Progenitor cell of endocrine pancreas (in vitro differentiated cells): ENCODE measurements around the gene CAV2. TPM values are rescaled to one million over a fixed set of nuclear protein-coding genes. Genes with fewer than 3 reads are reported as not detected.

Source experiments
- DNase-seq: peaks from one replicate; pipeline ENCODE4 v3.0.0; 2021; ENCODE audit warnings: low spot score; ENCODE audit not compliant: unreplicated experiment
- H3K27ac Mint-ChIP-seq: 2 replicates; pipeline ENCODE4 v1.8.0; 2021; ENCODE audit warnings: mild to moderate bottlenecking, moderate library complexity, mixed read lengths
- H3K27me3 Mint-ChIP-seq: 2 replicates; pipeline ENCODE4 v1.8.0; 2021; ENCODE audit warnings: mixed read lengths
- H3K36me3 Mint-ChIP-seq: 2 replicates; pipeline ENCODE4 v1.8.0; 2022; ENCODE audit warnings: mixed read lengths; ENCODE audit not compliant: insufficient read depth
- H3K4me1 Mint-ChIP-seq: 2 replicates; pipeline ENCODE4 v1.8.0; 2021; ENCODE audit warnings: low read depth, mixed read lengths
- H3K4me3 Mint-ChIP-seq: 2 replicates; pipeline ENCODE4 v1.8.0; 2021; ENCODE audit warnings: low read depth, mild to moderate bottlenecking, moderate library complexity, mixed read lengths
- H3K9me3 Mint-ChIP-seq: 2 replicates; pipeline ENCODE4 v1.8.0; 2021; ENCODE audit warnings: low read depth, mixed read lengths
- CTCF ChIP-seq: fragments of 200-600 bp; sonication (generic); IDR thresholded peaks from one replicate; pipeline ENCODE4 v1.5.0; 2021; ENCODE audit warnings: antibody characterized with exemption, mild to moderate bottlenecking; ENCODE audit not compliant: unreplicated experiment
- total RNA-seq: library from RNA; stranded (reverse); gene quantifications from 2 replicates; pipeline ENCODE4 v1.2.1, GENCODE V29; 2021

Gene CAV2
- total RNA-seq, 1 donor from 2014 or later = 9.4 TPM

- Mint-ChIP-seq H3K4me3 (no peak overlapping the region), H3K27me3 (peaks cover 55% of the 10 kb centered on the region), H3K27ac (no peak overlapping the region), H3K4me1 (peaks cover 15% of the 10 kb centered on the region), H3K9me3 (no peaks in the 10 kb centered on the region), H3K36me3 (no peaks in the 10 kb centered on the region)
- no peak for TF ChIP-seq CTCF
- no peak for DNase-seq
Measured at GRCh38 chr7:116528008-116528789, 28.7 kb downstream of the CAV2 start.

- TF ChIP-seq CTCF = no peak
- Mint-ChIP-seq H3K27ac (no peak overlapping the region), H3K4me3 (no peak overlapping the region), H3K36me3 (no peaks in the 10 kb centered on the region), H3K27me3 (peaks cover 45% of the 10 kb centered on the region), H3K4me1 (peaks cover 15% of the 10 kb centered on the region), H3K9me3 (no peaks in the 10 kb centered on the region)
- no peak for DNase-seq
Measured at GRCh38 chr7:116529250-116529649, 29.7 kb downstream of the CAV2 start.

DNA sequence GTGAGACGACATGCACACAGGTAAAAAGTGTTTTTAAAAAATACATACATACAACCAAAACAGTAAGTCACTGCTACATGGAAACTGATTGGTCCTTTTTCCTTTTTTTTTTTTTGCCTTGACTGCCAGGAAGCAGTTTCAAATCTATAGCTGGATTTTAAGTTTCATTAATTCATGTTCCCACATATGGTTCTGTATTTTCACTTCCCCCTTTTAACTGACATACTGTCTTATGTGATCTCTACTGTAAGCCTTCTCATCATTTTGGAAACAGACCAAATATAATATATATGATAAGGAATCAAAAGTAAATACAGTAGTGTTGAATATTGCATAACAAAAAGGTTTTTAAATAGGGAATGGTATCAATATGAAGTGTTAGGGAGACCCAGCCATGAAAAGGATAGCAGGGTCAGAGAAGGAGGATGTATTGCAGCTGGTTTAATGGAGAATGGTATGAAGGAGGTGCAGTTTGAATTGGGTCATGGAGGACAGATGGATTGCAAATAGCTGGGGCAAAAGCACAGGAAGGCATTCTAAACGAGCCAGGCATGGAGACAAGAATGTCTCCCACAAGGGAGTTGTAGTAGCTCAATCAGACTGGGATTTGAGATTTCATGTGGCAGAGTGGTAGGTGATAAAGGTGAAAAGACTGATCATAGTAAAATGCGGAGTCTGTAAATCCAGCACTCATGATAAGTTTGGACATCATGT lies 30.7 kb downstream of the CAV2 start:
- Mint-ChIP-seq H3K27me3 (peaks cover 35% of the 10 kb centered on the region), H3K9me3 (no peaks in the 10 kb centered on the region), H3K4me1 (peaks cover 8% of the 10 kb centered on the region), H3K36me3 (no peaks in the 10 kb centered on the region), H3K4me3 (no peak overlapping the region), H3K27ac (no peak overlapping the region)
- no peak for DNase-seq
- TF ChIP-seq CTCF = no peak

DNA sequence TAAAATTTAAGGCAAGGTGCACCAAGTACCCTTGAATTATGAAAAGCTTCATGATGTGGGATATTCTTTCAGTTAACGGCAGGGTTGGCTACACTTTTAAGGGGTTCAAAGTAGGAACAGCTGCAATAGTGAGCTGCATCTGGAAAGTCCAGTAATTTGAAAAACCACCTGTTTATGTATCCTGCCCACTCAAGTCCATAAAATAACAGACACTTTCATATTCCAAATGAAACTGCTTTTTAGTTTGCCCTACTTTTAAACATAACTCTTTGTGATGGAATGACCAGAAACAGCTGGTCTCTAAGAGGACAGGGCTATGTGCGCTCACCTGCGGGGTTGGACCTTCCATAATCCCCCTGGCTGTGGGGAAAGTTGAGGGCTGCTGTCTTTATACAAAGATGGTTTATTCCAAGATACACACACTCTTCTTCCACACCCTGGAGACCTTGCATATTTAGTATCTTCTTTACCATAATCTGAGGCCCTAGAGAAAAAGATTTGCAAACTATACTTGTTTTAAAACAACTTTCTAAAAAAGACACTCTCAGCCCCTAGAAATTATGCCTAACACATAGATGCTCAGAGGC lies 32.7 kb downstream of the CAV2 start:
- Mint-ChIP-seq H3K36me3 (no peaks in the 10 kb centered on the region), H3K4me1 (peaks cover 5% of the 10 kb centered on the region), H3K9me3 (no peaks in the 10 kb centered on the region), H3K4me3 (no peak overlapping the region), H3K27me3 (peaks cover 17% of the 10 kb centered on the region), H3K27ac (no peak overlapping the region)
- TF ChIP-seq CTCF = no peak
- no peak for DNase-seq

GRCh38 chr7:116534790-116535189 lies 35.3 kb downstream of the CAV2 start:
- Mint-ChIP-seq H3K9me3 (peaks cover 3% of the 10 kb centered on the region), H3K27ac (no peak overlapping the region), H3K4me3 (no peak overlapping the region), H3K36me3 (no peaks in the 10 kb centered on the region), H3K27me3 (peaks cover 5% of the 10 kb centered on the region), H3K4me1 (peaks cover 5% of the 10 kb centered on the region)
- no peak for TF ChIP-seq CTCF
- DNase-seq = no peak
